ENCODE measurements around the gene DNAJC12. TPM values are rescaled to one million over a fixed set of nuclear protein-coding genes. Genes with fewer than 3 reads are reported as not detected.

Gene DNAJC12
- total and polyA plus RNA-seq, 2 donors (not counting 1 experiment from before 2014, with no cell fraction given), result 0.19 TPM; not detected in 1

- Mint-ChIP-seq H3K4me3 (no peak overlapping the region), H3K9me3 (ENCODE audit: insufficient read depth) (no peaks in the 10 kb centered on the region), H3K27me3 (no peaks in the 10 kb centered on the region), H3K27ac (peak overlapping the region; percentile 92), H3K4me1 (peaks cover 36% of the 10 kb centered on the region)
- no peak for DNase-seq
- WGBS (ENCODE audit: insufficient coverage), result 100% methylated on average over 1 of the region's 2 CpGs
- no peaks in the 10 kb centered on the region for H3K9me3 ChIP-seq (ENCODE audit: control extremely low read depth in 1 of 3, control insufficient read depth in 2 of 3, insufficient read depth in 1 of 3, low read length in 2 of 3)
- H3K9ac ChIP-seq (ENCODE audit: low read length), result no peak overlapping the region
- CTCF ChIA-PET, result interaction anchor here (0.7 to 14.2 kb wide), 4 partner anchors 17 to 374 kb away, joined by 4 to 512 read pairs (median 156); partner anchors contain the start of gene CTNNA3
- ATAC-seq (ENCODE audit: low read depth), result no peak
- H4K20me1 ChIP-seq (ENCODE audit: control insufficient read depth, insufficient read depth, low read length, poor library complexity, severe bottlenecking), result no peaks in the 10 kb centered on the region
- no peak overlapping the region for H3K27ac ChIP-seq (ENCODE audit: low read length in 2 of 2)
- H3K79me2 ChIP-seq (ENCODE audit: control insufficient read depth, insufficient read depth, low read length), result no peaks in the 10 kb centered on the region
- H3K4me3 ChIP-seq (ENCODE audit: control extremely low read depth in 1 of 5, extremely low read depth in 1 of 5, insufficient read depth in 1 of 5, low read depth in 2 of 5, low read length in 4 of 5), result no peak overlapping the region
- intact Hi-C loops (cut with micrococcal nuclease), result loop anchor here (5.0 to 10.0 kb wide), 3 partner anchors 65 to 622 kb away; partner anchors contain the start of gene RUFY2
- H3K4me1 ChIP-seq (ENCODE audit: control insufficient read depth in 2 of 2, insufficient read depth in 2 of 2, low read length in 2 of 2), result peaks cover 34 to 46% of the 10 kb centered on the region in 2 donors
- TF ChIP-seq EZH2 (IDR thresholded peaks at IDR 0.05; ENCODE audit: borderline replicate concordance, insufficient read depth, low read depth, low read length, poor library complexity, severe bottlenecking), result no peak
- TF ChIP-seq, protein P1, sequence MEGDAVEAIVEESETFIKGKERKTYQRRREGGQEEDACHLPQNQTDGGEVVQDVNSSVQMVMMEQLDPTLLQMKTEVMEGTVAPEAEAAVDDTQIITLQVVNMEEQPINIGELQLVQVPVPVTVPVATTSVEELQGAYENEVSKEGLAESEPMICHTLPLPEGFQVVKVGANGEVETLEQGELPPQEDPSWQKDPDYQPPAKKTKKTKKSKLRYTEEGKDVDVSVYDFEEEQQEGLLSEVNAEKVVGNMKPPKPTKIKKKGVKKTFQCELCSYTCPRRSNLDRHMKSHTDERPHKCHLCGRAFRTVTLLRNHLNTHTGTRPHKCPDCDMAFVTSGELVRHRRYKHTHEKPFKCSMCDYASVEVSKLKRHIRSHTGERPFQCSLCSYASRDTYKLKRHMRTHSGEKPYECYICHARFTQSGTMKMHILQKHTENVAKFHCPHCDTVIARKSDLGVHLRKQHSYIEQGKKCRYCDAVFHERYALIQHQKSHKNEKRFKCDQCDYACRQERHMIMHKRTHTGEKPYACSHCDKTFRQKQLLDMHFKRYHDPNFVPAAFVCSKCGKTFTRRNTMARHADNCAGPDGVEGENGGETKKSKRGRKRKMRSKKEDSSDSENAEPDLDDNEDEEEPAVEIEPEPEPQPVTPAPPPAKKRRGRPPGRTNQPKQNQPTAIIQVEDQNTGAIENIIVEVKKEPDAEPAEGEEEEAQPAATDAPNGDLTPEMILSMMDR (IDR thresholded peaks at IDR 0.05), result no peak
- H3K27me3 ChIP-seq (replicated peaks in 1 of 4; ENCODE audit: control extremely low read depth in 1 of 4, control insufficient read depth in 3 of 4, insufficient read depth in 4 of 4, low read length in 3 of 4), result no peaks in the 10 kb centered on the region
- no peak overlapping the region for H3K4me2 ChIP-seq (replicated peaks; ENCODE audit: low read depth, low read length, poor library complexity, severe bottlenecking)
- POLR2A ChIA-PET, result interaction anchor here (0.7 kb wide), 1 partner anchor 19 kb away, joined by 3 read pairs; no protein-coding TSS in a partner anchor
- H3K36me3 ChIP-seq (replicated peaks in 1 of 2; ENCODE audit: control extremely low read depth in 1 of 2, control insufficient read depth in 1 of 2, extremely low read depth in 1 of 2, insufficient read depth in 2 of 2, low read length in 1 of 2), result no peaks in the 10 kb centered on the region
- peak overlapping the region; percentile 89 for H2AFZ ChIP-seq (ENCODE audit: insufficient read depth, low read depth, low read length, poor library complexity, severe bottlenecking)
Observed at GRCh38 chr10:67782530-67782929, 55.5 kb downstream of the DNAJC12 start.

DNA sequence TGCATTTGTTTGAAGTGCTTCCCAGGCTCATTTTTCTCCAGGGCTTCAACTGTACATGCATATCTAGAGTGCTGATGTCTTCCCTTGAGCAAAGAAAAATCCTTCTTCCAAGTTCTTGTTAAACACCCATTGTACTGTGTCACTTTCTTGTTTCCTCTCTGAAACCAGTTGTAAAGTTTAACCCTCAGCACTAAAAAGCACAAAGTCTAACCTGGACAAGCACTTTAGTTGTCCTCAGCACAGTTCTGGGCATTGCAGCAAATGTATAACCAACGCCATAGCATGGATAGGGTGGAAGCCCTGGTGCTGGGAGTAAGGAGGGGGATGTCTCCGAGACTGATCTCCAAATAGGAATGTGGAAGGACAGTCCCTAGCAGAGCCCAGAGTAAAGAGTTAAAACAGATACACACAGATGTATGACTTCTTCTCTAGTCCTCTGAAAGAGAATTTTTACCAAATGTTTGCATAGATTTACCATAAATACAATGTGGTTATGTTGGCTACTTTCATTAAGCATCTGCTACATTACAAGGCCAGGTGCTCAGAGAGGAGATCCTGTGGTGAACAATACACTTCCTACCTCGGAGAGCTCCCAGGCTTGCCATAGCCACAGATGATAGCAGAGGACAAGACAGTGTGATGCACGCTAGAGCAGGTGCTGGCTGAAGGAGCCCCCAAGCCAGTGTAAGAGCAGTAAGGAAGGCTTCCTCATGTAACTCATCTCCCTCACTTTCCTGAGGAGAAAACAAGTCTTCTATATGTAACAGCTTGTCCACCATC is 57.0 kb downstream of the DNAJC12 start:
- Histone ChIP-seq H4K20me1 (ENCODE audit: control insufficient read depth, insufficient read depth, low read length, poor library complexity, severe bottlenecking) (no peaks in the 10 kb centered on the region), H3K27ac (ENCODE audit: low read length in 2 of 2) (no peak overlapping the region), H3K4me1 (ENCODE audit: control insufficient read depth in 2 of 2, insufficient read depth in 2 of 2, low read length in 2 of 2) (peaks cover 34 to 46% of the 10 kb centered on the region in 2 donors), H3K36me3 (replicated peaks in 1 of 2; ENCODE audit: control extremely low read depth in 1 of 2, control insufficient read depth in 1 of 2, extremely low read depth in 1 of 2, insufficient read depth in 2 of 2, low read length in 1 of 2) (no peaks in the 10 kb centered on the region), H2AFZ (ENCODE audit: insufficient read depth, low read depth, low read length, poor library complexity, severe bottlenecking) (peak overlapping the region; percentile 6), H3K4me2 (replicated peaks; ENCODE audit: low read depth, low read length, poor library complexity, severe bottlenecking) (no peak overlapping the region), H3K9me3 (ENCODE audit: control extremely low read depth in 1 of 3, control insufficient read depth in 2 of 3, insufficient read depth in 1 of 3, low read length in 2 of 3) (no peaks in the 10 kb centered on the region), H3K79me2 (ENCODE audit: control insufficient read depth, insufficient read depth, low read length) (no peaks in the 10 kb centered on the region), H3K4me3 (ENCODE audit: control extremely low read depth in 1 of 5, extremely low read depth in 1 of 5, insufficient read depth in 1 of 5, low read depth in 2 of 5, low read length in 4 of 5) (no peak overlapping the region), H3K27me3 (replicated peaks in 1 of 4; ENCODE audit: control extremely low read depth in 1 of 4, control insufficient read depth in 3 of 4, insufficient read depth in 4 of 4, low read length in 3 of 4) (no peaks in the 10 kb centered on the region), H3K9ac (ENCODE audit: low read length) (no peak overlapping the region)
- no peak for ATAC-seq (ENCODE audit: low read depth)
- Mint-ChIP-seq H3K4me1 (peaks cover 36% of the 10 kb centered on the region), H3K4me3 (no peak overlapping the region), H3K9me3 (ENCODE audit: insufficient read depth) (no peaks in the 10 kb centered on the region), H3K27me3 (no peaks in the 10 kb centered on the region), H3K27ac (no peak overlapping the region)
- no peak for DNase-seq
- intact Hi-C loops (cut with micrococcal nuclease), result loop anchor here (1.0 to 10.0 kb wide), 6 partner anchors 11 to 624 kb away; partner anchors contain the start of gene RUFY2
- ChIA-PET CTCF (interaction anchor here (0.8 to 14.2 kb wide), 8 partner anchors 7 to 850 kb away, joined by 3 to 512 read pairs (median 21); partner anchors contain the start of gene CTNNA3), POLR2A (no interaction called here)
- TF ChIP-seq, protein P1 (IDR thresholded peaks at IDR 0.05), result no peak
- no peak for TF ChIP-seq EZH2 (IDR thresholded peaks at IDR 0.05; ENCODE audit: borderline replicate concordance, insufficient read depth, low read depth, low read length, poor library complexity, severe bottlenecking)
- WGBS (ENCODE audit: insufficient coverage), result 20% methylated on average over 1 of the region's 4 CpGs
